HCT116 (cell line): ENCODE results near the gene TMEFF2. TPM values are rescaled to one million over a fixed set of nuclear protein-coding genes. Genes with fewer than 3 reads are reported as not detected.

Experiments used
- ATAC-seq: fragments of 200-7000 bp; cut with Tn5 transposase; 2 replicates; pipeline ENCODE4 v1.9.1; 2020; ENCODE audit warnings: mild to moderate bottlenecking, moderate library complexity
- BruUV-seq: library from RNA; stranded (reverse); fragments of 400-500 nt; replicated peaks from 2 replicates; lab custom pipeline; 2021; lab: Mats Ljungman, UMichigan
- CTCF ChIA-PET: fragments of 300-600 bp; sonication (Branson Sonifier 250); formaldehyde crosslinking; loops from one replicate; lab custom pipeline; 2021; ENCODE audit warnings: antibody characterized with exemption; lab: Charles Lee
- POLR2A ChIA-PET: fragments of 300-600, 350-600 bp; sonication (Branson Sonifier 250); formaldehyde crosslinking; loops from one replicate; lab custom pipeline; 2021; ENCODE audit warnings: antibody characterized with exemption; lab: Charles Lee
- RAD21 ChIA-PET, 2 experiments: fragments of 300-600 bp; sonication (Branson Sonifier 250); formaldehyde crosslinking; loops; one replicate each; lab custom pipeline; 2023; ENCODE audit warnings: low total read pairs in 2 of 2; ENCODE audit not compliant: uncharacterized antibody in 2 of 2, unreplicated experiment in 2 of 2, low non-redundant PET in 1 of 2; lab: Charles Lee
- DNase-seq: peaks from one replicate; pipeline ENCODE4 v3.0.0-alpha.2; 2010; ENCODE audit warnings: low read depth, low spot score
- H2AFZ ChIP-seq: fragments of 200-600 bp; shearing (Covaris generic), sonication (generic); 2 replicates; pipeline ENCODE4 v1.6.1; 2017; ENCODE audit warnings: low read depth, mixed run types, mixed read lengths, antibody characterized with exemption, low read length; ENCODE audit not compliant: poor library complexity, severe bottlenecking
- H3K27ac ChIP-seq: 2 replicates; pipeline ENCODE4 v1.5.1; 2012; ENCODE audit warnings: low read depth, low read length
- H3K27me3 ChIP-seq: fragments of 200-600 bp; sonication (generic); 2 replicates; pipeline ENCODE4 v1.6.1; 2016; ENCODE audit warnings: mixed run types, low read length, mixed read lengths; ENCODE audit not compliant: insufficient read depth
- H3K36me3 ChIP-seq, 2 experiments: fragments of 200-500 bp in 1 of 2; fragments of 200-600 bp in 1 of 2; sonication (Bioruptor generic) in 1 of 2; sonication (generic) in 1 of 2; 2 replicates each; pipeline versions ENCODE4 v1.5.1 to v1.6.1; 2014 to 2016; ENCODE audit warnings: low read length in 2 of 2, inconsistent platforms in 1 of 2, mixed read lengths in 1 of 2, mixed run types in 1 of 2; ENCODE audit not compliant: insufficient read depth in 2 of 2, control insufficient read depth in 1 of 2
- H3K4me1 ChIP-seq, 2 experiments: fragments of 200-600 bp in 1 of 2; sonication (generic) in 1 of 2; 2 replicates each; pipeline versions ENCODE4 v1.5.1 to v1.6.1; 2012 to 2017; ENCODE audit warnings: low read length in 2 of 2, inconsistent platforms in 1 of 2, mild to moderate bottlenecking in 1 of 2, mixed read lengths in 1 of 2, mixed run types in 1 of 2, moderate library complexity in 1 of 2; ENCODE audit not compliant: insufficient read depth in 2 of 2, control insufficient read depth in 1 of 2
- H3K4me2 ChIP-seq: fragments of 200-600 bp; sonication (generic); 2 replicates; pipeline ENCODE4 v1.6.1; 2017; ENCODE audit warnings: mixed run types, low read length, mixed read lengths
- H3K4me3 ChIP-seq, 2 experiments: fragments of 200-600 bp in 1 of 2; sonication (generic) in 1 of 2; replicated peaks in 1 of 2; 2 replicates each; pipeline ENCODE4 v1.5.1; 2011 to 2016; ENCODE audit warnings: low read length in 2 of 2, control low read depth in 1 of 2, low read depth in 1 of 2, mild to moderate bottlenecking in 1 of 2, mixed read lengths in 1 of 2, mixed run types in 1 of 2
- H3K79me2 ChIP-seq: fragments of 200-600 bp; sonication (generic); 2 replicates; pipeline ENCODE4 v1.6.1; 2017; ENCODE audit warnings: mild to moderate bottlenecking, mixed run types, low read length, moderate library complexity, mixed read lengths; ENCODE audit not compliant: insufficient read depth
- H3K9ac ChIP-seq: fragments of 200-600 bp; sonication (generic); 2 replicates; pipeline ENCODE4 v1.6.1; 2016; ENCODE audit warnings: low read length, mixed read lengths
- H3K9me2 ChIP-seq: fragments of 200-600 bp; sonication (generic), shearing (Covaris generic); 2 replicates; pipeline ENCODE4 v1.6.1; 2017; ENCODE audit warnings: mixed run types, mild to moderate bottlenecking, moderate library complexity; ENCODE audit not compliant: insufficient read depth
- H3K9me3 ChIP-seq, 2 experiments: fragments of 200-500 bp in 1 of 2; fragments of 200-600 bp in 1 of 2; sonication (Bioruptor generic) in 1 of 2; sonication (generic) in 1 of 2; 2 replicates each; pipeline ENCODE4 v1.6.1; 2014 to 2017; ENCODE audit warnings: low read length in 2 of 2, mixed read lengths in 2 of 2, inconsistent platforms in 1 of 2, low read depth in 1 of 2, mild to moderate bottlenecking in 1 of 2, mixed run types in 1 of 2, moderate library complexity in 1 of 2; ENCODE audit not compliant: control insufficient read depth in 1 of 2, insufficient read depth in 1 of 2
- H4K20me1 ChIP-seq: fragments of 200-600 bp; sonication (generic), shearing (Covaris generic); 2 replicates; pipeline ENCODE4 v1.6.1; 2017; ENCODE audit warnings: mixed run types, mild to moderate bottlenecking, moderate library complexity; ENCODE audit not compliant: insufficient read depth
- CBX3 ChIP-seq: IDR thresholded peaks from 2 replicates; pipeline ENCODE4 v1.6.1; 2012; ENCODE audit warnings: low read depth
- CEBPB ChIP-seq: IDR thresholded peaks from 2 replicates; pipeline ENCODE4 v1.6.1; 2012; ENCODE audit warnings: low read depth
- JUND ChIP-seq: IDR thresholded peaks from 2 replicates; pipeline ENCODE4 v1.6.1; 2012
- POLR2AphosphoS5 ChIP-seq: IDR thresholded peaks from 2 replicates; pipeline ENCODE4 v1.6.1; 2011; ENCODE audit warnings: mild to moderate bottlenecking, low read depth, low read length, moderate library complexity
- SRF ChIP-seq: IDR thresholded peaks from 2 replicates; pipeline ENCODE4 v1.6.1; 2012; ENCODE audit warnings: low read depth
- intact Hi-C: fragments of 100-400 bp; cut with micrococcal nuclease; formaldehyde crosslinking; loops from 2 replicates; pipeline ENCODE4 v1.10.0; 2022
- total RNA-seq: library from RNA; stranded (reverse); gene quantifications from one replicate; pipeline ENCODE4 v1.2.1, GENCODE V29; 2021; ENCODE audit not compliant: unreplicated experiment
- TF ChIP-seq, protein P1 (sequence below): IDR thresholded peaks from 2 replicates; pipeline ENCODE4 v1.6.1; 2012
- TF ChIP-seq, protein P2 (sequence below), 3 experiments: fragments of 200-600 bp in 1 of 3; sonication (generic) in 1 of 3; IDR thresholded peaks in 2 of 3; conservative IDR thresholded peaks in 1 of 3; 2 replicates each; pipeline ENCODE4 v1.5.1; 2012 to 2017; ENCODE audit warnings: low read depth in 2 of 3, low read length in 2 of 3, antibody characterized with exemption in 1 of 3, borderline replicate concordance in 1 of 3, control low read depth in 1 of 3, mild to moderate bottlenecking in 1 of 3, mixed read lengths in 1 of 3, mixed run types in 1 of 3, moderate library complexity in 1 of 3; ENCODE audit not compliant: insufficient read depth in 1 of 3

TMEFF2 gene
- total RNA-seq, 1 experiment from 2014 or later = not detected

DNA sequence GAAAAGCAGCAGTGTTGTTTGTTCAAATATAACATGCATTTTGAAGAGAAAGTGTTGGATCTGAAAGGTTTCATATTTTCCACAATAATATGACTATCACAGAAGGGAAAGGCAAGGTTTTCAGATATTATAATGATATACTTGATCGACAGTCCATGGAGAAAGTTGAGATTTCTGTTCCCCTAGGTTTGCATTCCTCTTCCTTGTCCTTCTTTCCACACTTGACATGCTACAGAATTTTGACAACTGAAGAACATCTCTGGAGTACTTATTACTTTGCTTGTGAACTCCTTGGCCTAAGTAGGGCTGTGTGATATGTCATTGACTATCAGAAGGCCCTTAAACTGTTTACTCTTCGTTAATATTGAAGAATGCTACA is 46.5 kb downstream of the TMEFF2 start:
- POLR2A ChIA-PET = no interaction called here
- H3K36me3 ChIP-seq = no peaks in the 10 kb centered on the region
- no peak overlapping the region for H2AFZ ChIP-seq
- TF ChIP-seq SRF (no peak), CEBPB (no peak), JUND (no peak), CBX3 (no peak), POLR2AphosphoS5 (no peak)
- TF ChIP-seq, protein P1, sequence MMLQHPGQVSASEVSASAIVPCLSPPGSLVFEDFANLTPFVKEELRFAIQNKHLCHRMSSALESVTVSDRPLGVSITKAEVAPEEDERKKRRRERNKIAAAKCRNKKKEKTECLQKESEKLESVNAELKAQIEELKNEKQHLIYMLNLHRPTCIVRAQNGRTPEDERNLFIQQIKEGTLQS = no peak
- TF ChIP-seq, protein P2, sequence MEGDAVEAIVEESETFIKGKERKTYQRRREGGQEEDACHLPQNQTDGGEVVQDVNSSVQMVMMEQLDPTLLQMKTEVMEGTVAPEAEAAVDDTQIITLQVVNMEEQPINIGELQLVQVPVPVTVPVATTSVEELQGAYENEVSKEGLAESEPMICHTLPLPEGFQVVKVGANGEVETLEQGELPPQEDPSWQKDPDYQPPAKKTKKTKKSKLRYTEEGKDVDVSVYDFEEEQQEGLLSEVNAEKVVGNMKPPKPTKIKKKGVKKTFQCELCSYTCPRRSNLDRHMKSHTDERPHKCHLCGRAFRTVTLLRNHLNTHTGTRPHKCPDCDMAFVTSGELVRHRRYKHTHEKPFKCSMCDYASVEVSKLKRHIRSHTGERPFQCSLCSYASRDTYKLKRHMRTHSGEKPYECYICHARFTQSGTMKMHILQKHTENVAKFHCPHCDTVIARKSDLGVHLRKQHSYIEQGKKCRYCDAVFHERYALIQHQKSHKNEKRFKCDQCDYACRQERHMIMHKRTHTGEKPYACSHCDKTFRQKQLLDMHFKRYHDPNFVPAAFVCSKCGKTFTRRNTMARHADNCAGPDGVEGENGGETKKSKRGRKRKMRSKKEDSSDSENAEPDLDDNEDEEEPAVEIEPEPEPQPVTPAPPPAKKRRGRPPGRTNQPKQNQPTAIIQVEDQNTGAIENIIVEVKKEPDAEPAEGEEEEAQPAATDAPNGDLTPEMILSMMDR (IDR thresholded peaks at IDR 0.05 in 2 of 3, conservative IDR thresholded peaks at IDR 0.05 in 1 of 3; ENCODE audit: borderline replicate concordance in 1 of 3, insufficient read depth in 1 of 3, low read depth in 2 of 3, low read length in 2 of 3) = no peak
- no peak overlapping the region for H3K4me2 ChIP-seq
- RAD21 ChIA-PET = no interaction called here
- H3K27ac ChIP-seq = no peak overlapping the region
- H3K79me2 ChIP-seq = no peaks in the 10 kb centered on the region
- no peaks in the 10 kb centered on the region; a peak in 1 of 4 replicates for H3K4me1 ChIP-seq
- DNase-seq = no peak
- H3K4me3 ChIP-seq = no peak overlapping the region
- H3K27me3 ChIP-seq = no peaks in the 10 kb centered on the region
- no peaks in the 10 kb centered on the region for H3K9me3 ChIP-seq
- 0 out of 2 replicates have a peak, but pooled peaks cover 8% of the 10 kb centered on the region for H3K9me2 ChIP-seq
- intact Hi-C loops = no loop called here
- no peak for ATAC-seq
- no peaks in the 10 kb centered on the region for H4K20me1 ChIP-seq
- H3K9ac ChIP-seq = no peak overlapping the region
- CTCF ChIA-PET = interaction anchor here (2.5 kb wide), 1 partner anchor 14 kb away, joined by 14 read pairs; no protein-coding TSS in a partner anchor
- no TSS peak for BruUV-seq
